Neural cell (in vitro differentiated cells): ENCODE results near the gene OTOF. TPM values are rescaled to one million over a fixed set of nuclear protein-coding genes. Genes with fewer than 3 reads are reported as not detected.

Source experiments
- H2AFZ ChIP-seq: fragments of 200-600, 300-800 bp; sonication (generic), shearing (Covaris generic); 2 replicates; pipeline ENCODE4 v1.6.0; 2014; ENCODE audit warnings: low read depth, mild to moderate bottlenecking, antibody characterized with exemption, low read length, moderate library complexity
- H3F3A ChIP-seq: fragments of 200-600 bp; shearing (Covaris generic); 2 replicates; pipeline ENCODE4 v1.6.1; 2016; ENCODE audit warnings: mild to moderate bottlenecking, moderate library complexity, mixed read lengths, antibody characterized with exemption, low read length; ENCODE audit not compliant: insufficient read depth, poor library complexity, severe bottlenecking
- H3K27ac ChIP-seq: fragments of 200-600, 300-800 bp; sonication (generic), shearing (Covaris generic); 2 replicates; pipeline ENCODE4 v1.5.1; 2014; ENCODE audit warnings: mild to moderate bottlenecking, low read length, moderate library complexity
- H3K27me3 ChIP-seq: fragments of 300-800, 200-600 bp; sonication (generic), shearing (Covaris generic); 2 replicates; pipeline ENCODE4 v1.6.0; 2014; ENCODE audit warnings: mild to moderate bottlenecking, low read depth, low read length, moderate library complexity; ENCODE audit not compliant: insufficient read depth
- H3K36me3 ChIP-seq: fragments of 300-800, 200-600 bp; sonication (generic), shearing (Covaris generic); 2 replicates; pipeline ENCODE4 v1.5.1; 2014; ENCODE audit warnings: mild to moderate bottlenecking, antibody characterized with exemption, low read length, moderate library complexity; ENCODE audit not compliant: insufficient read depth
- H3K4me2 ChIP-seq: fragments of 300-800, 200-600 bp; sonication (generic), shearing (Covaris generic); 2 replicates; pipeline ENCODE4 v1.6.0; 2014; ENCODE audit warnings: mild to moderate bottlenecking, low read length
- H3K4me3 ChIP-seq: fragments of 300-800, 200-600 bp; sonication (generic), shearing (Covaris generic); 2 replicates; pipeline ENCODE4 v1.5.1; 2014; ENCODE audit warnings: mild to moderate bottlenecking, low read length, moderate library complexity
- H3K79me2 ChIP-seq: fragments of 200-600 bp; shearing (Covaris generic); replicated peaks from 2 replicates; pipeline ENCODE4 v1.6.0; 2014; ENCODE audit warnings: mild to moderate bottlenecking, low read length, moderate library complexity; ENCODE audit not compliant: insufficient read depth
- H3K9ac ChIP-seq: fragments of 300-800, 200-600 bp; sonication (generic), shearing (Covaris generic); 2 replicates; pipeline ENCODE4 v1.6.1; 2016; ENCODE audit warnings: mild to moderate bottlenecking, low read length, mixed read lengths
- H3K9me2 ChIP-seq: fragments of 200-600 bp; shearing (Covaris generic); 2 replicates; pipeline ENCODE4 v1.6.1; 2016; ENCODE audit warnings: mild to moderate bottlenecking, low read length, mixed read lengths; ENCODE audit not compliant: insufficient read depth
- H3K9me3 ChIP-seq: fragments of 200-600, 300-800 bp; sonication (generic), shearing (Covaris generic); 2 replicates; pipeline ENCODE4 v1.6.1; 2016; ENCODE audit warnings: mild to moderate bottlenecking, mixed run types, low read length, moderate library complexity, mixed read lengths
- H4K20me1 ChIP-seq: fragments of 200-600 bp; shearing (Covaris generic); 2 replicates; pipeline ENCODE4 v1.6.1; 2016; ENCODE audit warnings: mild to moderate bottlenecking, mixed run types; ENCODE audit not compliant: insufficient read depth
- CTCF ChIP-seq: fragments of 450-650 bp; IDR thresholded peaks from 2 replicates; pipeline ENCODE4 v1.5.1; 2014; ENCODE audit warnings: antibody characterized with exemption, mild to moderate bottlenecking, moderate library complexity; ENCODE audit not compliant: poor library complexity, severe bottlenecking
- EP300 ChIP-seq: fragments of 450-650 bp; conservative IDR thresholded peaks from 2 replicates; pipeline ENCODE4 v1.6.1; 2014; ENCODE audit warnings: antibody characterized with exemption, mild to moderate bottlenecking, moderate library complexity; ENCODE audit not compliant: poor library complexity, severe bottlenecking
- EZH2 ChIP-seq: fragments of 200-600, 300-800 bp; shearing (Covaris generic), sonication (generic); IDR thresholded peaks from 2 replicates; pipeline ENCODE4 v1.6.1; 2014; ENCODE audit warnings: antibody characterized with exemption, low read length, borderline replicate concordance, mild to moderate bottlenecking; ENCODE audit not compliant: insufficient read depth, poor library complexity, severe bottlenecking
- MXI1 ChIP-seq: fragments of 450-650 bp; conservative IDR thresholded peaks from 2 replicates; pipeline ENCODE4 v1.6.1; 2014; ENCODE audit warnings: antibody characterized with exemption, mild to moderate bottlenecking; ENCODE audit not compliant: poor library complexity, severe bottlenecking
- POLR2AphosphoS5 ChIP-seq: IDR thresholded peaks from 2 replicates; pipeline ENCODE4 v1.6.1; 2012
- RAD21 ChIP-seq: fragments of 450-650 bp; conservative IDR thresholded peaks from 2 replicates; pipeline ENCODE4 v1.6.1; 2014; ENCODE audit warnings: antibody characterized with exemption, mild to moderate bottlenecking, moderate library complexity
- REST ChIP-seq: IDR thresholded peaks from 2 replicates; pipeline ENCODE4 v1.6.1; 2012; ENCODE audit warnings: borderline replicate concordance
- SMC3 ChIP-seq: fragments of 450-650 bp; conservative IDR thresholded peaks from 2 replicates; pipeline ENCODE4 v1.6.1; 2014; ENCODE audit warnings: antibody characterized with exemption, mild to moderate bottlenecking, moderate library complexity; ENCODE audit not compliant: poor library complexity
- TAF1 ChIP-seq: IDR thresholded peaks from 2 replicates; pipeline ENCODE4 v1.6.1; 2012; ENCODE audit warnings: low read depth
- polyA plus RNA-seq: library from polyadenylated mRNA; depleted of rRNA; stranded (reverse); fragments of >200 nt; gene quantifications from 2 replicates; pipeline ENCODE4 v1.2.3, GENCODE V29; 2014

The OTOF gene
- polyA plus RNA-seq, 1 donor from 2014 or later, result not detected

GRCh38 chr2:26492749-26493515, 15.0 kb upstream of the OTOF start:
- no peaks in the 10 kb centered on the region for H3K27me3 ChIP-seq
- H3K36me3 ChIP-seq, result no peaks in the 10 kb centered on the region
- no peak overlapping the region for H3K4me2 ChIP-seq
- H4K20me1 ChIP-seq, result no peaks in the 10 kb centered on the region
- no peak for TF ChIP-seq POLR2AphosphoS5
- TF ChIP-seq RAD21, result no peak
- no peak for TF ChIP-seq REST
- no peak for TF ChIP-seq SMC3
- no peak for TF ChIP-seq MXI1
- no peak for TF ChIP-seq CTCF
- TF ChIP-seq EP300, result no peak
- no peak for TF ChIP-seq TAF1
- TF ChIP-seq EZH2, result no peak
- no peak overlapping the region for H2AFZ ChIP-seq
- H3K4me3 ChIP-seq, result no peak overlapping the region
- H3K27ac ChIP-seq, result no peak overlapping the region
- no peaks in the 10 kb centered on the region for H3F3A ChIP-seq
- H3K79me2 ChIP-seq, result no peaks in the 10 kb centered on the region
- H3K9me3 ChIP-seq, result no peaks in the 10 kb centered on the region
- no peaks in the 10 kb centered on the region for H3K9me2 ChIP-seq
- H3K9ac ChIP-seq, result no peak overlapping the region

- H3K79me2 ChIP-seq, result no peaks in the 10 kb centered on the region
- H3K9me3 ChIP-seq, result no peaks in the 10 kb centered on the region
- H3K4me2 ChIP-seq, result no peak overlapping the region
- H4K20me1 ChIP-seq, result no peaks in the 10 kb centered on the region
- H3F3A ChIP-seq, result no peaks in the 10 kb centered on the region
- no peaks in the 10 kb centered on the region for H3K27me3 ChIP-seq
- no peak overlapping the region for H3K9ac ChIP-seq
- no peak overlapping the region for H3K4me3 ChIP-seq
- no peaks in the 10 kb centered on the region for H3K36me3 ChIP-seq
- H3K27ac ChIP-seq, result no peak overlapping the region
- H2AFZ ChIP-seq, result no peak overlapping the region
- no peak for TF ChIP-seq SMC3
- TF ChIP-seq CTCF, result no peak
- TF ChIP-seq REST, result no peak
- no peak for TF ChIP-seq MXI1
- TF ChIP-seq EZH2, result no peak
- TF ChIP-seq TAF1, result no peak
- no peak for TF ChIP-seq RAD21
- no peak for TF ChIP-seq POLR2AphosphoS5
- TF ChIP-seq EP300, result no peak
- no peaks in the 10 kb centered on the region for H3K9me2 ChIP-seq
Measured at GRCh38 chr2:26491563-26492167, 13.7 kb upstream of the OTOF start.
